Prostate gland (tissue), 2 donors: ENCODE results near the gene RSKR. TPM values are rescaled to one million over a fixed set of nuclear protein-coding genes. Genes with fewer than 3 reads are reported as not detected.
A peak's percentile ranks its signal among the peaks of the same experiment; 100 is the strongest.
"Not testable (repeated sequence)": the region's sequence is repeated elsewhere in the genome, so short reads cannot be mapped to it uniquely, and the experiment has no call there.

ENCODE experiments used
- DNase-seq: peaks from one replicate; pipeline ENCODE4 v3.0.0-alpha.2; 2019; ENCODE audit warnings: low spot score
- H3K27ac ChIP-seq, 2 donors: fragments of 200-600 bp; sonication (generic); 2 replicates each; pipeline ENCODE4 v1.5.1; 2017 to 2019
- H3K27me3 ChIP-seq: fragments of 200-600 bp; sonication (generic); replicated peaks from 2 replicates; pipeline ENCODE4 v1.5.1; 2019; ENCODE audit not compliant: insufficient read depth
- H3K36me3 ChIP-seq, 2 donors: fragments of 200-600 bp; sonication (generic); 1 replicate in 1 of 2; 2 replicates in 1 of 2; pipeline versions ENCODE4 v1.5.1 to v1.8.1; 2017 to 2019
- H3K4me1 ChIP-seq: fragments of 200-600 bp; sonication (generic); replicated peaks from 2 replicates; pipeline ENCODE4 v1.5.1; 2019
- H3K4me3 ChIP-seq, 2 donors: fragments of 200-600 bp; sonication (generic); 2 replicates each; pipeline ENCODE4 v1.5.1; 2017 to 2019
- H3K9me3 ChIP-seq: fragments of 200-600 bp; sonication (generic); 2 replicates; pipeline ENCODE4 v1.5.1; 2017
- CTCF ChIP-seq, 4 experiments: fragments of 200-600 bp in 2 of 4; fragments of 450-650 bp in 2 of 4; sonication (generic) in 2 of 4; IDR thresholded peaks; 1 replicate in 3 of 4; 2 replicates in 1 of 4; pipeline ENCODE4 v1.5.1; 2016 to 2019; ENCODE audit warnings: antibody characterized with exemption in 4 of 4, mild to moderate bottlenecking in 2 of 4, moderate library complexity in 2 of 4
- POLR2A ChIP-seq: fragments of 450-650 bp; IDR thresholded peaks from one replicate; pipeline ENCODE4 v1.6.1; 2016; ENCODE audit warnings: antibody characterized with exemption, mild to moderate bottlenecking
- POLR2AphosphoS5 ChIP-seq: sonication (generic); formaldehyde crosslinking; IDR thresholded peaks from one replicate; pipeline ENCODE4 v1.6.1; 2017; ENCODE audit warnings: antibody characterized with exemption
- WGBS: methylation state at CpG from one replicate; pipeline ENCODE4 v1.1.5; 2018; 5-methylcytosine and 5-hydroxymethylcytosine counted together
- intact Hi-C: fragments of 100-400 bp; cut with DNase I; formaldehyde crosslinking; loops from one replicate; pipeline ENCODE4 v1.14.2; 2022
- total RNA-seq, 2 donors: library from RNA; depleted of rRNA; stranded (reverse); fragments of >200 nt; gene quantifications; one replicate each; pipeline ENCODE4 v1.1.0, GENCODE V29; 2016

The RSKR gene
- total RNA-seq, 2 donors from 2014 or later: 5.0 to 32.1 TPM

DNA sequence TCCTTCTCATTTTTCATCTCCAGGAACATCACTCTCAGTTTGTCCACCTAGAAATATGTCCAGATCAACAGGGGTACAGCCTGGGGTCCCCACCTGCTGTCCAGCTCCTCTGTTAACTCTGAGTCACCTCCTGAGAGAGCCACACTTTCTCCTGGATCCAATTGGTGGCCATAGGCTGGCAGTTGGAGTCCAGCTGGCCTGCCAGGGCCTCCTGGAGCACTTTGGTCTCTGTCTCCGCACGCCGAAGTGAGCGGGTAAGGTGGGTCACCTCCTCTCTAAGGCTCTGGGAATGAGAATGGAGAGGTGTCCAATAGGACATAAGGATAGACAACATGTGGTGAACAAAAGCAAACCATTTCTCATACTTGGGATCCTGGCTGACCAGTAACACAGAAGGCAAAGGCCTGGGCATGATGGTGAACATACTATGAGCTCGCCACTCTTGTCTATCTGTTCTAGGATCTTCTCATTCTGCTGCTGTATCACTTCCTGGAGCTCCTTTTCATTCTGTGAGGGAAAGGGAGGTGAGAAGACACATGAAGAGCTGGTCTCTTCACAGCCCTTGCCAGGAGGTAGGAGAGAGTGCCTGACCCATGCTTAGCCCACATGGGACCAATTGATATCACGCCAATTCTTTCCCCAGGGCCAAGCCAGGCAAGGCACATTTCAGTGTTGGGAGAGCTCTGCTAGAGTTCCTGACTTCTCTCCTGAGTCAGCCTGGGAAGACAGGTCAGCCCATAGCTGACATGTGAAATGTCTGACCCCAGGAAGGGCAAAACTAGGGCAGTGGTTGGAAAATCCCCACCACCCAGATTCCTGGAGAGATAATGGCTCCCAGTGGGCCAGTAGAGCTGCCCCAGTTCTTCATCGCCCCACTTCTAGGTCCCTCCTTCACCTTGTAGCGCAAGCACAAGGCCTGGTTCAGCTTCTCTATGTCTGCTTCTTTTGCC, 35.5 kb downstream of the RSKR start:
- intact Hi-C loops: no loop called here
- no peak for DNase-seq
- TF ChIP-seq CTCF (IDR thresholded peaks at IDR 0.05): no peak
- no peak for TF ChIP-seq POLR2AphosphoS5
- no peak for TF ChIP-seq POLR2A
- Histone ChIP-seq H3K36me3 (no peaks in the 10 kb centered on the region), H3K27ac (no peak overlapping the region), H3K27me3 (no peaks in the 10 kb centered on the region), H3K9me3 (no peaks in the 10 kb centered on the region), H3K4me1 (no peaks in the 10 kb centered on the region), H3K4me3 (no peak overlapping the region)
- 94% methylated on average over 8 of the region's 8 CpGs for WGBS

- 98% methylated on average over 3 of the region's 3 CpGs for WGBS
- no peaks in the 10 kb centered on the region for H3K27me3 ChIP-seq
- no peak for DNase-seq
- intact Hi-C loops: no loop called here
- peak overlapping the region in 1 of 2 donors; percentile 34 for H3K27ac ChIP-seq
- no peak overlapping the region for H3K4me3 ChIP-seq
- no peak for TF ChIP-seq POLR2A
- peaks cover under 1% of the 10 kb centered on the region for H3K4me1 ChIP-seq
- no peaks in the 10 kb centered on the region for H3K36me3 ChIP-seq
- no peaks in the 10 kb centered on the region for H3K9me3 ChIP-seq
These were observed 36.5 kb downstream of the RSKR start for GRCh38 chr17:28577466-28577824.

DNA sequence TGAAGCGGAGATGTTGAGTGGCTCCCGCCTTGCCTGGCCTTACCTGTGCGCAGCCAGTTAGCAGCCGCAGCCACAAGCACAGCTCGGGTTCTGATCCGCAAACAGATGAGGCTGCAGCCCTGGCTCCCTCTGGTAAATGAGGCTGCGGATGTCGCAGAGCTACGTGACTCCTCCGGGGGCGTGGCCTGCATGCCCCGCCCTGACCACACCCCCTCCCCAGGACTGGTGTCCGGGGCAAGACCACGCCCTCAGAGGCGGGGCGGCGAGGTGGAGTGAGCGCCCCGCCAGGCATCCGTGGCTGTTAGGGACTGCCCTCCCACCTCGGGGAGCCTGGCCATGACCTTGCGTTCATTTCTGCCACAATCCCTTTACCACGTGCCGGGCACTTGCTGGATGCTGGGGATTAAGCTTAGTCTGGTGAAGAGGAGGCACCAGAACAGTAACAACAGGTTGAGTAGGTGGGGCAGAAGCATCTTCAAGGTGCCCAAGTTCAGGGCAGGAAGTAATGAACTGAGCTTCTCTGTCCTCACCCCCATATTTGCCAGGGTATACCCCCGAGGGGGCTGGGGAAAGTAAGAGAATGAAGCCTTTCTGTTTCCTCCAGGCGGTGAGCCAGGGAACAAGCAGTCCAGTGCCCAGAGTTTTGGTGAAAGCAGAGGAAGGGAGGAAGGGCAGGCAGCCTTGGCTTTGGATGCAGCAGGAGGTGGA, 37.1 kb downstream of the RSKR start, which contains the start of gene ALDOC:
Gene ALDOC (minus strand): TSS at position 138 of the 708 bp plus-strand sequence. CDS start 1,363 bp downstream, outside the sequence.
- peak; percentile 98 for DNase-seq
- intact Hi-C loops: no loop called here
- Histone ChIP-seq H3K4me3 (peak within 1 kb of the TSS in 1 of 2 donors; percentile 21), H3K27ac (peak within 1 kb of the TSS; percentile 34 to 35), H3K4me1 (peaks cover 6% of the 10 kb centered on the region), H3K27me3 (no peaks in the 10 kb centered on the region), H3K9me3 (no peaks in the 10 kb centered on the region), H3K36me3 (no peaks in the 10 kb centered on the region)
- WGBS: 5% methylated on average over 26 of the region's 26 CpGs
- TF ChIP-seq CTCF (IDR thresholded peaks at IDR 0.05): peak in 2 of 4 experiments; percentile 8 to 19
- TF ChIP-seq POLR2AphosphoS5: peak; percentile 100
- TF ChIP-seq POLR2A: peak; percentile 100

DNA sequence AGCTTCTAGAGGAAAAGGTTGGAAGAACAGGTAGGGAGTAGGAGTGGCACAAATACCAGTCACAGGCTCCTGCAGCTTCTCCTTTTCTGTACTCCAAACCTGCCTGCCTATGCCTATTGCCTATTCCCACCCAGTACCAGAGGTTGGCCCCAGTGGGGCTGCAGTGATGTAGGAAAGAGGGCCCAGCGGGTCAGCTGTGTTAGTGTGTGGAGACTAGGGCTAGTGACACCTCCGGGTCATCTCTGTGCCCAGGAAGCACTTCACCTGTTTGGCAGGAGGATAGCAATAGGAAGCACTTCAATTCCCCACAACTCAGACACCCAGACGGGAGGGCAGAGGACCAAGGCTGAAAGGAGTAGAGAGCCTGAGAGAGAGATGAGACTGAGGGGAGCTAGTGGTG, 38.0 kb downstream of the RSKR start:
- H3K27me3 ChIP-seq, H3K9me3 ChIP-seq, H3K4me3 ChIP-seq, DNase-seq, intact Hi-C loops, H3K27ac ChIP-seq, H3K4me1 ChIP-seq, H3K36me3 ChIP-seq: not testable (repeated sequence)
- 52% methylated on average over 3 of the region's 3 CpGs for WGBS

DNA sequence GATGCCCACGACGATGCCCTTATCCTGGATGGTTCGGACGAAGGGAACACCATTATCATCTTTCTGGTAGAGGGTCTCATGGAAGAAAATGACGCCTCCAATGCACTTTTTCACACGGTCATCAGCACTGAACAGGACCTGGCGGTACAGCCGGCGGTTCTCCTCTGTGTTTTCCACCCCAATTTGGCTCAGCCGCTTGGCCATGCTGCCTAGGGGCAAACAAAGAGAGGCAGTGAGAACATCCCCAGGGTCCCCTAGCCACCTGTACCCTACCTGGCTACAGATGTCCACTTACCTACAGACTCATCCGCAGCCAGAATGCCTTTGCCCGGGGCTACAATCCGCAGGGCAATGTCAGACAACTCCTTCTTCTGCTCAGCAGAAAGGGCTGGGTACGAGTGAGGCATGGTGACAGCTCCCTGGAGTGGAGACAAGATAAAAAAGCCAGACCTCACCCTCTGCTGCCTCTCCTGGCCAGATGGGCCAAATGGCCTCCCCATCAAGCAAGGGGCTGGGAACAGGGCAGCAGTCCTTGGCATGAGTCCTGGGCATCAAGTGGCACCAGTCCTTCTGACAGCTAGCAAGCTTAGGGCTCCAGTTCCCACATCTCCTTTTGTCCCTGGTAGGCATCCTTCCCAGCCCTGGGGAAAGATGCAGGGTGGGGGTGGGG, 38.7 kb downstream of the RSKR start:
- no peak for DNase-seq
- H3K36me3 ChIP-seq: no peaks in the 10 kb centered on the region
- no peak overlapping the region for H3K4me3 ChIP-seq
- H3K27ac ChIP-seq: no peak overlapping the region
- peaks cover 6% of the 10 kb centered on the region for H3K4me1 ChIP-seq
- TF ChIP-seq POLR2AphosphoS5: no peak
- no peak for TF ChIP-seq CTCF (IDR thresholded peaks at IDR 0.05)
- no peak for TF ChIP-seq POLR2A
- no peaks in the 10 kb centered on the region for H3K9me3 ChIP-seq
- H3K27me3 ChIP-seq: no peaks in the 10 kb centered on the region
- intact Hi-C loops: no loop called here
- WGBS: 94% methylated on average over 14 of the region's 14 CpGs
